ENCODE data around the gene LIN7C.
A peak's percentile ranks its signal among the peaks of the same experiment; 100 is the strongest.

The LIN7C gene

DNA sequence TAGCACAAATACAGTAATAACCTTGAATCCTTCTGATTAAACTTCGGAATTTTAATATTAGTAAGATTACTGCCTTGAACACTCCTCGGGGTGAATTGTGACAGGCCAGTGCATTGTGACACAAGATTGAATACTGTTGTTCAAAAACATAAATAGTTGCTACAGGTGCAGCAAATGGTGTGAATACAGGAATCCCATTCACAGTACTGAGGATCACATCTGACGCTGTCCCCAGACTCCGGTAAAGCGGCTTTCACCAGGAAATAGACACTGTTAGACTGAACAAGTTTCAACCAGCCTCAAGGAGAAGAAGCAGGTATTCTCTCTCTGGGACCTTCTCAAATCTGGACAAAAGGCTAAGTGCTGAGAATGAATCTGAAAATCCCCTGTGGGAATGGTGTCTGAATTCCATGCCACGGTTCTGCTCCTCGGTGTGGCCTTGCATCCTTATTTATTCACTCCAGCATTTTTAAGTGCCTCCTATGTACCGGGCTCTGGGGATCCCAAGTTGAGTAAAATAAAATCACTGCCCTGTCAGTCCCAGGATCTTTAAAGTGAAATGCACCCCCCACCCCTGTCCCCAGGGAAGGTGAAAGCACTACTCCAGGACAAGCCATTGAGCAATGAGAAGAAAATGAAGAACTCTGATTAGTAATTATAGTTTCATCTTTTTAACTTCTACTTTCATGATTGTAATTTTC, 37.4 kb downstream of the LIN7C start:
- no peak for DNase-seq

- peak; percentile 82 for DNase-seq
Observed at GRCh38 chr11:27468209-27468994, 38.2 kb downstream of the LIN7C start.

DNA sequence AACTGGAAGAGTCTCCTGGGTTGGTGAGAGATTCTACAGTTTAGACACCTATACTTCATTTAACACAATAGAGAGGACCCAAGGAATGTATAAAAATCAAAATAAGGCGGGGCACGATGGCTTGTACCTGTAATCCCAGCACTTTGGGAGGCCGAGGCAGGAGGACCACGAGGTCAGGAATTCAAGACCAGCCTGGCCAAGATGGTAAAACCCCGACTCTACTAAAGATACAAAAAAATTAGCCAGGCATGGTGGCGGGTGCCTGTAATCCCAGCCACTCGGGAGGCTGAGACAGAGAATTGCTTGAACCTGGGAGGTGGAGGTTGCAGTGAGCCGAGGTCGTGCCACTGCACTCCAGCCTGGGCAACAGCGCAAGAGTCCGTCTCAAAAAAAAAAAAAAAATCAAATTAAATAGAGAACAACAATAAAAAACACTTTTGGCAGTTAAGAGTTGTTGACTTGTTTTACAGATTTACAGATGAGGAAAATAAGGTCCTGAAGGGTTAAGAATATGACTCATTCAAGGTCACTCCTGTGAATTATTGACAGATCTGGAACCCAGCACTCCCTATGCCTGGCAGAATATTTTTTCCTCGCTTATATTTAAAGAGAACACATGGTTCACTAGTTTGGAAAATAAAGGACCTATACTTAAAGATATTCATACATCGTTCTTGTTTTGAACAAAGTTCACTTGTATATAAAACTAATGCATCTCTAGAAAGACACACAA, 39.2 kb downstream of the LIN7C start:
- no peak for DNase-seq

DNA sequence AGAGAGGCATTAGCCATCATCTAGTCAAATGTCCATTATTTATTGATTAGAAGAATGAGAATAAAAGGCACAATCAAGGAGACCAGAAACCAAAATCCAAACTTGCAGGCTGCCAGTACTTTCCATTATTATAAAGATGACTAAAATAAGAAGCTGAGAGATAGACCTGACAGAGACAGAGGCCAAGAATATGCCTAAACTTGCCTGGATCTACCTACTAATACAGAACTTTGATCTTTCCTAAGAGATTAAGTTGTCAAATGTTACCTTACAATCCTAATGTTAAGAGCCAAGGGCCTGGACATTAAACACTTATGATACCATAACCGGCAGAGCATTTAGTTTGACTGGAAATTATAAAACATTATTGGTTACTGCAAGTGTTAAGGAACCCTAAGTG, 40.2 kb downstream of the LIN7C start:
- no peak for DNase-seq

- DNase-seq, result no peak
Observed at GRCh38 chr11:27465629-27466028, 40.9 kb downstream of the LIN7C start.

- no peak for DNase-seq
Observed at GRCh38 chr11:27464909-27465308, 41.7 kb downstream of the LIN7C start.

DNA sequence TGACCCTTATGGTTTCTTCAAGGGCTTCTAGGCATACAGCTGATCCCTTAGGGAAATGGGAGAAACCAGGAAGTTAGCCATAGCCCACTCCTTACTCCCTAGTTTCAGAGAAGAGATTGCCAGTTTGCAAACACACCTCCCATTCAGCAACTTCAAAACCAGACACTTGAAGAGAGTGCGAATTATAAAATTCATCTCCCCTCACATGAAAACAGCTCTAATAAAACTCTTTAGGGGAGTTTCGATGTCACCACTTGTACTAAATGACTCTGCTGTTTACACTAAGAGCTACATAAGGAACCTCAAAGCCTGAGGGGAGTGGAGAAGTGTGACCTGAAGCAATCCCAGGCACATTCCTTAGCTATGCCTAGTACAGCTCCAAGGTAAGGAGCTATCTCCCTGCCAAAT, 42.3 kb downstream of the LIN7C start:
- peak; percentile 75 for DNase-seq

DNA sequence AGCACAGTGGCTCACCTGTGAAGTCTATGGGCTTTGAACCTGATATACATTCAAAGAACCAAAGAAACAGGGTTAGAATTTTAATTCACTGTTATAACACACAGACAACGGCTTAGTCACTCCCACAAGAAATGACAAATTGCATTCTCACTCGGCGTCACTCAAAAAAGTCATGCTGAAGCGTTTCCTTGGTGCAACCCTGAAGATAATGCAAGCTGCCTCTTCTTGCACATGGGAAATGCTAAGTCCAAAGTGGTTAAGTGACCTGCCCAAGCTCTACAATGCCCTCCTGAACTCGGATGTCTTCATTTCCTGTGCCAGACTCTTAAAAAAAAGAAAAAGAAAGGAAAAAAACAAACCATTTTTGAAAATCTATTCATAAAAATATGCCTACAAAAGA, 44.0 kb downstream of the LIN7C start:
- DNase-seq, result peak; percentile 46

DNA sequence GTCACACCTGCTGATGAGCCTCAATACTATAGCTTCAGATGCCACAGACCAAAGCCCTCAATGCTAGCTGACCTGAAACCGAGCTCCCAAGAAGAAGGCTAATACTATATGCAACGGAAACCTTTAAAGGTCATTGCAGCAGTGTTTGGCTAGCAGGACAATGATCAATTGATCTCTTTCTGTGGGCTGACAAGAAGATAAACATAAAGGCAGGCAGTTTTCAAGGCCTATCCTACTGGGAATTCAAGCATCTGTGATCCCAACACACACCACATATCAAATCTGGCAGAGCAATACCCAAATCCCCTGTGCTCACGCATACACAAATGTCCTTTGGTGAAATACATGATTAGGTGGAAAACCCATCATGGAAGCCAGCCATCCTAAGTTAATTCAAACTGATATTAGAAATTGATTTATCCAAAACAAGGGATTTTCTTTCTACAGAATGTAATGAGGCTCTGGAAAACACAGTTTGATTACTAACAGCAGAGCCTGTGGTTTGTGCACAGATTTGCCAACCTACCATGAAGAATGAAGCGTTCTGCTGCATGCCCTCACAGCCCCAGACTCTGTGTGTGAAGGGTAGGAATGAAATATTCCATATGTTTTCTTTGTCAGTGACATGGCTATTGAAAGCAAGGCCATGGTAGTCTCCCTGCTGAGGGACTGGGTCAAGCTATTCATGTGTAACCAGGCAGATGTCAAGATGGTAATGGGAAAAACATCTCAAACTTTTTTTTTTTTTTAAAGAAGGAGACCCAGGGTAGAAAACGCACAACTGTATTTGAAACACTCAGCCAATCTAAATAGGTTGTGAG, 46.2 kb downstream of the LIN7C start:
- DNase-seq, result no peak

GRCh38 chr11:27459191-27459590, 47.4 kb downstream of the LIN7C start:
- no peak for DNase-seq

DNA sequence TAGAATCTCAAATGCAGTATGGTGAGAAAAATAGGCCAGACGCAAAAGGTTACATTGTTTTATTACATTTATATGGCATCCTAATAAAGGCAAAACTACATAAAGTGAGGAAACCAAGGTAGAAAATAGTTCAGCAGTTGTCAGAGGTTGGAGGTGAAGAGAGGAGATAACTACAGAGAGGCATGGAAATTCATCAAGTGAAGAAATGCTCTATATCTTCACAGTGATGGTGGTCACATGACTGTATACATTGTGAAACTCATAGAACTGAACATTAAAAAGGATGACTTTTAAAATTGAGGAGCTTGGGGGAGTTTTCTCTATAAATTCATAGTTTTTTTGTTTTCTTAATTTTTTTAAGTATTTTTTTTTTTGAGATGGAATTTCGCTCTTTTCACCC, 48.4 kb downstream of the LIN7C start:
- DNase-seq, result no peak

DNA sequence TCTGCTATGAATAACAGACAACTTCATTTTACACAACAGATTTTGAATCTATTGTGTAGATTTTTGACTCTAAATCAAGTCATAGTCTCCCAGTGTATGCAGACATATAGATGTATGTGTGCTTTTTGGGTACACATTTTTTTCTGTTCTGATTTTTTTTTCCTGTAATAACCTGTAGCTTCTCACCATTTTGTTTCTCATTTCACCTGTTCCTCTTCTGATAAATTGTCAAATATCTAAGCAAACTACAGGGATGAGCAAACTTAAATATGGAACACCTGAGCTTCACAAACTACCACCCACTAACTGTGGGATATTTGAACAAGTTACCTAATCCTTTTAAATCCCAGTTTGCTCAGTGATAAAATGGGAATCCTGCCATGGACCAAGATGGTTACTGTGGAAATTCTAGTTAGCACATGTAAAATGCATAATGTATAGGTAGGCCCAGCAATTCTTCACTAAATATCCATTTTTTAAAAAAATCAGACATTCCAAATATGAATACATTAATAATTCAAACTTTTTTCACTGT, 49.7 kb downstream of the LIN7C start:
- DNase-seq, result no peak

GRCh38 chr11:27456140-27456794, 50.3 kb downstream of the LIN7C start:
- DNase-seq, result peak; percentile 81

DNA sequence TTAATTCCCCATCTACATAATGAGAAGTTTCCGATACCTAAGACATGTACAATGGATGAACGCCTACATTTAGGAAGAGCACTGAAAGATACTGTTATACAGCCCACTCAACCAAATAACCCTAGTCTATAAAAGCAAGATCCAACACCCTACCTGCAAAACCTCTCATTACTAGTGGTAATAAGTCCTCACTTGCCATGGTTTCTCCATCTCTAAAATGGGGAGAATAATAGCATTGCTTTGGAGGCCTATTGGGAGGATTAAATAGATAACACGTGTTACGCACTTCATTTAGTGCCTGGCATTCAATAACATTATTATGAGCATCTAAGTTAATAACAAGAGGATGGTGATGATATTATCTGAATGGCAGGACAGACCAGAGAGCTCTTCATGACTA, 50.9 kb downstream of the LIN7C start:
- DNase-seq, result no peak

- no peak for DNase-seq
Observed at GRCh38 chr11:27453701-27454100, 52.9 kb downstream of the LIN7C start.

DNA sequence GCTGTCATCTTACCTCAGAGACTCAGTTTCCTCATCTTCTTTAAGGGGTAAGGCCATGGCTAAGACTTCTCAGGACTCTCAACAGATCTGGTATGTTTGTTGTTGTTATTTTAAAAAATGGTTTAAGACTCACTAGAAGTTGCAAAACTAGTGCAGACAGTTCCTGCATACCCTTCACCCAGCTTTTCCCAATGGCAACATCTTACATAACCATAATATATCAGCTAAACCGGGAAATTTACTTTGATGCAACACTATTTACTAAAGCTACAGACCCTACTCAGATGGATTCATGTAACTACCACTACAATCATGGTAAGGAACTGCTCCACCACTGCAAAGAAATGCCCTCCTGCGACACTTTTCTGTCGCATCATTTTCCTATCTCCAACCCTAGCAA, 54.4 kb downstream of the LIN7C start:
- DNase-seq, result no peak

- no peak for DNase-seq
Observed at GRCh38 chr11:27451244-27451965, 55.2 kb downstream of the LIN7C start.

DNA sequence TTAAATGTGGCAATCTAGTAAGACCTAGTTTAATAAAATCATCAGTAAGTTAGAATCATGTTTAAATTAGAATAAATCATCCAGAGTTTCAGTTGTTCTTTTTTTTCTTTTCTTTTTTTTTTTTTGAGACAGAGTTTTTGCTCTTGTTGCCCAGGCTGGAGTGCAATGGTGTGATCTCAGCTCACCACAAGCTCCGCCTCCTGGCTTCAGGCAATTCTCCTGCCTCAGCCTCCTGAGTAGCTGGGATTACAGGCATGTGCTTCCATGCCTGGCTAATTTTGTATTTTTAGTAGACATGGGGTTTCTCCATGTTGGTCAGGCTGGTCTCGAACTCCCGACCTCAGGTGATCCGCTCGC, 58.4 kb downstream of the LIN7C start:
- peak; percentile 65 for DNase-seq

DNA sequence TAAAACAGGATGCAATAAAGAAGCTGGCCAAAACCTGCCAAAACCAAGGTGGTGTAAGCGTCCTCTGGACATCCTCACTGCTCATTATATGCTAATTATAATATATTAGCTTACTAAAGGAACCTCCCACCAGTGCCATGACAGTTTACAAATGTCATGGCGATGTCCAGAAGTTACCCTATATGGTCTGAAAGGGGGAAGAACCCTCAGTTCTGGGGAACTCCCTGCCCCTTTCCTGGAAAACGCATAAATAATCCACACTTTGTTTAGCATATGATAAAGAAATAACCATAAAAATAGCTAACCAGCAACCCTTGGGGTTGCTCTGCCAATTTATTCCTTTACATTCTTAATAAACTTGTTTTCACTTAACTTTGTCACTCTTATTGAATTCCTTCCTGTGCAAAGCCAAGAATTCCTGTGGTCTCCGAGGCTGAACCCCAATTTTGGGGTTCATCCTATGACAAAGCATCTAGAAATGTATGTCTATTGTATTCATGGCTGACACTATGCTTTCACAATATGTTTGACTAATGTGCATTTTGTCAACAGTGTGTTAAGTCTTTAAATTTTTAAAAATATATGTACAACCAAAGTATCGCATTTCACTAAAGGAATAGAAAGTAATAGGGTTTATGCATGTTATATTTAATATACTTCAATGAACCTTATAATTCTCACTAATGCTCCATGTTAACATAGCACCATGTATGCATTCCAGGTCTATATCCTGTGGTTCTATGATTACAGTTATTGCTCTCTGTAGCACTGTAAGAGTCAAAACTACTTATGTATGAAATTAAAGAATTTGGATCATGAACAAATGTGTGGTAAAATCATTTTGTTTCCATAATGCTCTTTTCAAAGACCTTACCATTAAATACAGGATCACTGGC, 59.0 kb downstream of the LIN7C start:
- peak; percentile 80 for DNase-seq

DNA sequence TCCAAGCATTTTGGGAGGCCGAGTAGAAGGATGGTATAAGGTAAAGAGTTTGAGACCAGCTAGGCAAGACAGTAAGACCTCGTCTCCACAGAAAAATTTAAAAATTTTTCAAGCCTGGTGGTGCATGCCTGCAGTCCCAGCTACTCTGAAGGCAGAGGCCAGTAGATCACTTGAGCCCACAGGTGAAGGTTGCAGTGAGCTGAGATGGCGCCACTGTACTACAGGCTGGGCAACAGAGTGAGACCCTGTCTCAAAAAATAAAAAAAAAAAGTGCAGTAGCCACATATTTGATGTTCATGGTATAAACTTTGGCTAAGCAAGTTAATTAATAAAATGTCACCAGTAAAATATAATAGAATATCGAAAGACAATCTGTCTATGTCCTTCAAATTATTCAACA, 60.9 kb downstream of the LIN7C start:
- DNase-seq, result no peak
